Activated CD8-positive, alpha-beta memory T cell treated with anti-CD3 and anti-CD28 coated beads, Interleukin-2, amount 50 U/mL, for 4 hours (primary cell): ENCODE results near the gene TCHHL1.
A peak's percentile ranks its signal among the peaks of the same experiment; 100 is the strongest.

Source experiments
- DNase-seq: peaks from one replicate; pipeline ENCODE4 v3.0.0-alpha.2; 2020

TCHHL1 gene

DNA sequence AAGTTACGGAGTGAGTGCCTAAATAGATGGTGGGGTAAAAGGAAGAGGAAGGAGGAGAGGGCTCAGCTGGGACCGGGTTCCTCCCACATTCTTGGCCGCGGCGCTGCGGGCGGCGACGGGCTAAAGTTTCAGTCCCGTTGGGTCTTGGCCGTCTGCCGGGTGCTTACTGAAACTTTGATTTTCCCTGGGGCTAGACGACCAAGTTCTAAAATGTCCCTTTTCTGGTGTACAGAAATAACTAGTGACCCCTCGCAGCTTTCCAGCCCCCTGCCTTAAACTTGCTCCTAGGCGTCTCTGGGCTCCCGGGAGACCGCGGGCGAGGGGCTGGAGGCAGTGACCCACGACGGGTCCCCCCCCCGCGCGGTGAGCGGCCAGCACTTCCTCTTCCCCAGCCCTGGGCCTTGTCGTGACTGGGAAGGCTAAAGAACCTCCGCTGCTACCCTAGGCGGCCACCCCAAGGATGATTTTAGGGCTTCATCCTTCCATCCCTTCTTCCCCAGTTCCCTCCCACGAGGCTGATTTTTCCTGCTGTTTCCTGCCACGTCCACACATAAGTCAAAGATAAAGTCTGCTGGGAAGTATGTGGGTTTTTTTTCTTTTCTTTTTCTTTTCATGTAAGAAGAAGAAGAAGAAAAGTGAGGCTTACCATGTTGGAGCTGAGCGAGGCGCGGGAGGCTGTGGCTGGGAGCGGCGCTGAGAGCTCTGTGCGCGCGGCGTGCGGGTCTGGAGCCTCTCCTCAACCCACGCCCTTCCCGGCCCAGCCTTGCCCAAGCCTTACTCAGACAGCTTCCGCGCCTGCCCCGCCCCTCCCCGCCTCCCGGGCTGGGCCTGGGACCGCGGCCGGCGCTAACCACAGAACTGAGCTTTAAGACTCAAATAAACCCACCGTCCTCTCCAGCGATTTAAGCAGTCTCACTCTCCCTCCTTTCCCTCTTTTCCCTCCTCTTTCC lies 52.3 kb downstream of the TCHHL1 start, which contains the start of gene S100A11:
TSS of gene S100A11 (minus strand) at position 738 of the 950 bp plus-strand sequence. CDS start at position 649, 89 bp downstream.
- peak; percentile 73 for DNase-seq

DNA sequence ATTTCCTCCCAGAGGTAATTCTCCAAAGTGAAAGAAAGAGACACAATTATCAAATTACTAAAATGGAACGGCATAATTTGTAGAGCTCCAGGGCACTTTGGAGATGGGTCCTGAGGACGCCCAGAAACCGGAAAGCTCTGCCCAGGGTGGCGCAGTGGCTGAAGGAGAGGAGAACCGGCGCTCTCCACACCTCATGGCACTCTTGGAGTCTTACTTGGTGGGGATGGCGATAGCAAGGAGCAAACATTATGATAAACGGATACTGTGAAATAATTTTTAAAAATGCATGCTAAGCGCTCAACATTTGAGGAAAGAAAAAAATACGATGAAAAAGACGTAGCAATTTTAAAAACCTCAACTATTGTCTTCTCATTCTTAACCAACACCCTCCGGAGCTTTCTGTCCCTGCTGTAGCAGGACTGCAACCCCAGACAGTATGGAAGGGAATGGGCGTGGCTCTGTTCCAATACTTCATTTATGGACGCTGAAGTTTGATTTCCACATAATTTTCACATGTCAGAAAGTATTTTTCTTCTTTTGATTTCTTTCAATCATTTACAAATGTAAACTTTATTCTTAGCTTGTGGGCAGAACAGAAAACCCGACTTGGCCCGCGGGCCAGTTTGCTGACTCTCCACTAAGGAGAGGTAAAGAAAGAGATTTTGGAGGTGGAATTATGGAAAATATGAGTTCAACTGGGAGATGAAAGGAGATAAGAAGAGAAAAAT lies 53.2 kb downstream of the TCHHL1 start:
- no peak for DNase-seq

DNA sequence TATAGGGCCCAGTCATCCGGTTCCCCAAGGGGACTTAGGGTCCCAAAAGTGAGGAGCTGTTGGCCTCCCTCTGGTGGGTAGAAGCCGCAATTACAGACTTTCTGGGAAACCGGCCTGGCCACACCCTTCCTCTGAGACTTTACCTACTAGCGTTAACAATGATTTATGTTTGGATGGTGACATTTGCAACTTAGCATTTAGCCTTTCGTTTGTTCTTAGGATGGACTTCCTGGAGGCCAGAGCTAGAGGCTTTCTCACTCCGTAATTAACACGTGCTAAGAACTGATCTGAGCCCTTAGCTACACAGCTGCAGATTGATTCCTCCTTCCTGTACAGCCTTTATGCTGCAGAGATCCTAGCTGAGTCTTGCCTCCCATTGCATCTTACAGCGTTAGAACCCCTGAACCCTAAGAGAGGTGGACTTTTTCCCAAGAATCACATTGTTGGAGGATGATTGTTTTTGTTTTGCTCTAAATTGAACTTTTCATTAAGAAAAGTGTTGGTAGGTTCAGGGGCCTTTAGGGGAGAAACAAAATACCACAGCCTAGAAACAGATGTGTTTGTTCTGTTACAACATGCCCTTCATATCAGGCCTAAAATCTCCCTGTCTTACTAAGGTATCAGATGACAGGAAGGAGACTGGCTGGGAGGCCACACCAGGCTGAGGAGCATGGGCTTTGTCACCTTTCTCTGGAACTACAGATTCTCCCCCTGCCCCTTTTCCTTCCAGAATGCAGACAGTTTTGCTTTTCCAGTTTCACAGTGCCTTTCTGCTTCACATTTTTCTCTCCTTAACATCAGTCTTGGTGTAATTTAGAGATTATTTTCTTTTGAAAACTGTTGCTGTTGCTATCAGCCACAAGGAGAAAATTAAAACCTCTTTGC lies 54.0 kb downstream of the TCHHL1 start:
- peak; percentile 56 for DNase-seq

DNA sequence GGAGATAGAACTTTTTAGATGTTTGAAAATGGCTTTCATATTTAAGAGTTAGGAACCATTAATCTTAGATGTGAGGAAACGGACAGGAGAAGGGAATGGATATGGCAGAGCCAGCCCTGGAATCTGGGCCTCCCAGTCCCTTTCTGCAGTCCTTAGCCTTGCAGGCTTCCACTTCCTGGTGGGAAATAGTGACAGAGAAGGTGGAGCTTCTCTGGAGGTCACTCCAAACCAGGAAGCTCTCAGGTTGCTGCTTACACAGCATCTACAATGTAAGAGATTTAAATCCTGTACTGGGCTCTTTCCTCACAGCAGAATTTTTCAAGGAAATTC lies 54.6 kb downstream of the TCHHL1 start:
- no peak for DNase-seq
